Activated CD8-positive, alpha-beta memory T cell treated with anti-CD3 and anti-CD28 coated beads, Interleukin-2, amount 50 U/mL, for 1 hour (primary cell): ENCODE measurements around the gene UBXN10.

Experiments used
- DNase-seq: peaks from one replicate; pipeline ENCODE4 v3.0.0-alpha.2; 2020; ENCODE audit errors: extremely low read depth

UBXN10 gene

DNA sequence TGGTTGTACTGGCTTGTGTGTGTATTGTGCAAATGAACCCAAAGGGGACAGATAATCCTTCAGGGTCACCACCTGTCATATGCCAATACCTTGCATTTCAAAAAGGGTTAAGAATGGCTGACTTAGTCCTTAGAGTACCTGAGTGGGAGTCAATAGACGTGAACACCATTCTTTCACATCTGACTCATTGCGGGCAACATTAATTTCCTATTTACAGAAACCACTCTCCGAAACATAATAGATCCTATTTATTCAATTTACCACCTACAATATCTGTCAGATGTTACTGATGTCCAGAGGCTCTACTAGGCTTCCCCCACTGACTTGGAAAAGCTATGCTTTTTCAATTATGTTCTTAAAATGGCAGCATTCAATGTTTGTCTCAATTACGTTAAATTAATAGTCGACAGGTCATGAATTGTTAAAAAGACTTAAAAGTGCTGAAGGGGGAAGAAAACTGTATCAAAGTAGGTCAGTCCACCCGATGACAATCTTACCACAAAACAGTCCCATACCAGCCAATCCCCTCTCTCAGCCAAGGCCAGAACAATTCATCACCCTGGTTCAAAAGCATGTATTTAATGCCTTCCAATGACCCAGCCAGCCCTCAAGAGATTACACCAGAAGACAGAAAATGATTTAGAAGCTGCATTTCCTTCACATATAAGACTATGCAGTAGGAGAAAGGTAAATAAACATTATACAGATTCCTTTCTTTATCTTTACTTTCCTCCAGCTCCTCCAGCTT is 49.1 kb downstream of the UBXN10 start:
- no peak for DNase-seq

DNA sequence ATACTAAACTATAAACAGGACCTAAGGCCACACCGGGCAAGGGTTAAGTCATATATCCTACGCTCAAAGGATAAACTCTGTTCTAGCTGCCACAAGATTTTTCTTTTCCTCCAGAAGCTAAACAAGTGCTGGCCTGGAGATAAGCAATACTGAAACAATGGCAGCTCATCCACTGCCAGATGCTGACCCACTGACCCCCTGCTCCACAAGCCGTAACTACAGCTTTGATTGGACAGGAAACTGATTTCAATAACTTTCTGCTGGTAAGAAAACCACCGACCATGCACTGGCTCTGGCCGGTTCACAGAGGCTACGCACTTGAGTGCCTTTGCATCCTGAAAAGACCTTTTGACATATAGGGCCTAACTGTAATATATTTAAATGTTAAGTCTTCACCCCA is 51.8 kb downstream of the UBXN10 start:
- DNase-seq, result no peak

DNA sequence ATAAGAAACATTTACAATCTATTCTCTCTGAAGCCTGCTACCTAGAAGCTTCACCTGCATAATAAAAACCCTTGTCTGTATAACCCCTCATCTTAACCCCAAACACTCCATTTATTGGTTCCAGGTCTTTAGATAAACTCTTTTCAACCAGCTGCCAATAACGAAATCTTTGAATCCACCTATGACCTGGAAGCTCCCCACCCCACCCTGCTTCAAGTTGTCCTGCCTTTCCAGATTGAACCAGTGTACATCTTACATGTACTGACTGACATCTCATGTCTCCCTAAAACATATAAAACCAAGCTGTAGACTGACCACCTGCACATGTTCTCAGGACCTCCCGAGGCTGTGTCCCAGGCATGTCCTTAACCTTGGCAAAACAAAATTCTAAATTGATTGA is 54.1 kb downstream of the UBXN10 start:
- no peak for DNase-seq

DNA sequence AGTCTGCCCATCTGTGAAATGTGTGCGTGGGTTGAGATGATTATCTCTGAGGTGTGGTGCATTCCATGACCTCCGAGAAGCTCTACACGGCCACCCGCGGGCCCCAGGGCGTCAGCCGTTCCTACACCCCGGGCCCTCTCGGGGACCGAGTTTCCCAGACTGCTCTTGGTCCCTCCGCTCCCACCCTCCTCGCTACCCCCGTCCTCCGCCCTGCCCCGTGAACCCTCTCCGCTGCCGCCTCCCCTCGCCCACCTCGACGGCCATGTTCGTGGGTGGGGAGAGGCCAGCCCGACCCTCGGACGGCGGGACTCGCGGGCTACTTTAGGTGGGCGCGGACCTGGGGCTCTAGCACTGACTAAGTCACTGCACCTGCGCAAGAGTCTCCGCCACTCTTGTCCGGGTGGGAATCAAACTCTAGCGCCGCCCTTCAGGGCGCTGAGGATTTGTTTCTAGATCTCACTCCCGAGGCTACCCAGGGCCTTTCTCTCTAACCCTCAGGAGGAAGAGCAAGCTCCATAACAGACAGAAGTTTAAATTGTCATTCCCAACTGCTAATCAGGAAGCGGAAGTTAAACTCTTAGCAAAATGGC is 57.1 kb downstream of the UBXN10 start:
- DNase-seq, result no peak
